ENCODE results near the gene ELOB. TPM values are rescaled to one million over a fixed set of nuclear protein-coding genes. Genes with fewer than 3 reads are reported as not detected.

The ELOB gene
- total RNA-seq, 2 experiments from 2014 or later, result 267 to 291 TPM

GRCh38 chr16:2816751-2817339 is 39.8 kb upstream of the ELOB start, which contains the start of gene PRSS21:
Gene PRSS21, plus strand, starts transcription at chr16:2817237. Its CDS starts 32 bp downstream, at chr16:2817269.
- H3K4me3 Mint-ChIP-seq, result peak within 1 kb of the TSS; percentile 74
- peaks cover 3% of the 10 kb centered on the region for H3K27me3 Mint-ChIP-seq
- peaks cover 1% of the 10 kb centered on the region for H3K36me3 Mint-ChIP-seq
- peak within 1 kb of the TSS; percentile 45 for H3K27ac Mint-ChIP-seq
- no peaks in the 10 kb centered on the region for H3K4me1 Mint-ChIP-seq
- H3K9me3 Mint-ChIP-seq, result no peaks in the 10 kb centered on the region
- DNase-seq, result peak; percentile 47

- Mint-ChIP-seq H3K9me3 (no peaks in the 10 kb centered on the region), H3K36me3 (peaks cover 1% of the 10 kb centered on the region), H3K4me3 (no peak overlapping the region), H3K27me3 (peaks cover 3% of the 10 kb centered on the region), H3K27ac (no peak overlapping the region), H3K4me1 (no peaks in the 10 kb centered on the region)
- DNase-seq, result no peak
Observed at GRCh38 chr16:2815299-2815771, 38.3 kb upstream of the ELOB start.

- Mint-ChIP-seq H3K36me3 (peaks cover 1% of the 10 kb centered on the region), H3K4me3 (no peak overlapping the region), H3K27ac (no peak overlapping the region), H3K27me3 (peaks cover 3% of the 10 kb centered on the region), H3K4me1 (no peaks in the 10 kb centered on the region), H3K9me3 (no peaks in the 10 kb centered on the region)
- DNase-seq, result no peak
Observed at GRCh38 chr16:2814551-2815298, 37.6 kb upstream of the ELOB start.

DNA sequence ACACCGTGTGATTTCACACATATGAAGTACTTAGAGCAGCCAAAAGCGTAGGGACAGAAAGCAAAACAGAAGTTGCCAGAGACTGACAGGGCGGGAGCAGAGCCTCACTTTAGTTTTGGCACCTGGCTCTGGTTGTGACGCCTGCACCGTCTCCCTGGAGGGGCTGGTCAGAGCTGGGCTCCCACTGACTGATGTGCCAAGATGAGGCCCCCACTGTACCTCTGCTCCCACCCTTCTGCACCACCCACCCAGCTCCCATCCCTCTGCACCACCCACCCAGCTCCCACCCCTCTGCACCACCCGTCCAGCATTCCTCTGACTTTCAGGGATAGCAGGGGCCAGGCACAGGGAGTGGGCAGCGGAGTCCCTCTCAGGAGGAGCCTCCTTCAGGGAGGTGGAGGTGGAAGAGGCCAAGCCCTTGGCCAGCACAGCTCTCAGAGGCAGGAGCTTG is 36.7 kb upstream of the ELOB start:
- Mint-ChIP-seq H3K27me3 (peaks cover 5% of the 10 kb centered on the region), H3K4me1 (no peaks in the 10 kb centered on the region), H3K36me3 (peaks cover 1% of the 10 kb centered on the region), H3K27ac (no peak overlapping the region), H3K4me3 (no peak overlapping the region), H3K9me3 (no peaks in the 10 kb centered on the region)
- DNase-seq, result no peak

DNA sequence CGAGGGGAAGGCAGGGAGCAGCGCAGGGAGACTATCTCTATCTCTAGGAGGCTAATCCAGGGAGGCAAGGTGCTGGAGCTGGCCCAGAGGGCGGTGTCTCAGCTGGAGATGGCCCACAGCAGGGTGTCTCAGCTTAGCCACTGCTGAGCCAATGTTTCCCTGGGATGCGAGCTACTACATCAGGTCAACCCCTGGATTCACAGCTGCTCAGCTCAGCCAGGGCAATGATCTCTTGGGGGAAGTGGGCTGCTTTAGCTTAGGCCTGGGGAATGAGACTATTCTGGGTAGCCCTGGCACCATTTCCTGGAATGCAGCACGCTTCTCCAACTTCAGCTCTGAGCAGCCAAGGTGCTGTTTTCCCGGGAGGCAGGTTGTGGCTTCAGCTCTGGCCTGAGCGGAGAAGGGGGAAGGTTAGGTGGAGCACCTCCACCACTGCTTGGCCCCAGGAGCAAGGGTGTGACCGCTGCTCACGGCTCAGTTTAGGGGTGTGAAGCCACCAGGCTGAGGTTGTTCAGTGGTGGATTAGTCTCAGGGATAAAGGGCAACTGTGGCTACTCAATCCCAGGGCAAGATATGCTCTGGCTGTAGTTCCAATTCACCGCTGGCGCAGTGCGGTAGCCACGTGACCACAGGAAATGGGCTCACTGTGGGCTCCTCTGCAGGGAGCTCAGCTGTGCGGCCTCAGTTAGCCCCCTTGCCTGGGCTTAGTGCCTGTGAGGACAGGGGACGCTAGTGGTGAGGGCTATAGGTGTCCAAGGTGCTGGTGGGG is 34.8 kb upstream of the ELOB start:
- Mint-ChIP-seq H3K4me3 (no peak overlapping the region), H3K4me1 (no peaks in the 10 kb centered on the region), H3K36me3 (no peaks in the 10 kb centered on the region), H3K9me3 (no peaks in the 10 kb centered on the region), H3K27me3 (peaks cover 10% of the 10 kb centered on the region), H3K27ac (no peak overlapping the region)
- DNase-seq, result no peak

- Mint-ChIP-seq H3K36me3 (no peaks in the 10 kb centered on the region), H3K27me3 (peaks cover 10% of the 10 kb centered on the region), H3K27ac (no peak overlapping the region), H3K9me3 (no peaks in the 10 kb centered on the region), H3K4me1 (no peaks in the 10 kb centered on the region), H3K4me3 (no peak overlapping the region)
- no peak for DNase-seq
Observed at GRCh38 chr16:2810651-2811050, 33.6 kb upstream of the ELOB start.

GRCh38 chr16:2809149-2809760 is 32.2 kb upstream of the ELOB start:
- Mint-ChIP-seq H3K27ac (no peak overlapping the region), H3K27me3 (peaks cover 10% of the 10 kb centered on the region), H3K4me3 (no peak overlapping the region), H3K36me3 (no peaks in the 10 kb centered on the region), H3K9me3 (peaks cover 2% of the 10 kb centered on the region), H3K4me1 (no peaks in the 10 kb centered on the region)
- DNase-seq, result no peak

DNA sequence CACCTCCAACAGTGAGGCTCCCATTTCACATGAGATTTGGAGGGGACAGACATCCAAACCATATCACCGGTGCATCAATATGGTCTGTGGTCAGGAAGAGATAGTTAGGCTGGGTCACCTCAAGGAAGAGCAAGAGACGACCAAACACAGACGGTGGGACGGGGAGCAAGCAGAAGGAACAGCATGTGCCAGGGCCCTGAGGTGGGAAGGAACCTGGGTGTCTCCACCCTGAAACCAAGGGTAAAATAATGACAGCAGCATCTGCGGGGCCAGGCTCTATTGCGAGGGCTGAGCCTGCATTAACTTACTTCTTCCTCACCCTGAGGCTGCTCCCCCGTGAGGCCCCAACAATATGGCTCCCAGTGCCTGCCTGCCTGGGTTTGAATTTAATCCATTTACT is 31.1 kb upstream of the ELOB start:
- no peak overlapping the region for H3K4me3 Mint-ChIP-seq
- H3K4me1 Mint-ChIP-seq, result no peaks in the 10 kb centered on the region
- H3K27ac Mint-ChIP-seq, result no peak overlapping the region
- peaks cover 10% of the 10 kb centered on the region for H3K27me3 Mint-ChIP-seq
- peaks cover 11% of the 10 kb centered on the region for H3K9me3 Mint-ChIP-seq
- no peaks in the 10 kb centered on the region for H3K36me3 Mint-ChIP-seq
- DNase-seq, result no peak

- Mint-ChIP-seq H3K27me3 (peaks cover 7% of the 10 kb centered on the region), H3K36me3 (no peaks in the 10 kb centered on the region), H3K27ac (no peak overlapping the region), H3K4me3 (no peak overlapping the region), H3K4me1 (no peaks in the 10 kb centered on the region), H3K9me3 (peaks cover 15% of the 10 kb centered on the region)
- DNase-seq, result no peak
Observed at GRCh38 chr16:2806286-2806685, 29.2 kb upstream of the ELOB start.

GRCh38 chr16:2804728-2805127 is 27.6 kb upstream of the ELOB start:
- no peak for DNase-seq

GRCh38 chr16:2803545-2804195 is 26.6 kb upstream of the ELOB start:
- Mint-ChIP-seq H3K27me3 (peaks cover 4% of the 10 kb centered on the region), H3K9me3 (peaks cover 15% of the 10 kb centered on the region), H3K4me1 (no peaks in the 10 kb centered on the region), H3K36me3 (no peaks in the 10 kb centered on the region), H3K27ac (no peak overlapping the region), H3K4me3 (no peak overlapping the region)
- no peak for DNase-seq

More at GRCh38 chr16:2804728-2805127, 27.6 kb upstream of the ELOB start:
- Mint-ChIP-seq H3K9me3 (peaks cover 15% of the 10 kb centered on the region), H3K4me3 (no peak overlapping the region), H3K27me3 (peaks cover 7% of the 10 kb centered on the region), H3K36me3 (no peaks in the 10 kb centered on the region), H3K4me1 (no peaks in the 10 kb centered on the region), H3K27ac (no peak overlapping the region)

DNA sequence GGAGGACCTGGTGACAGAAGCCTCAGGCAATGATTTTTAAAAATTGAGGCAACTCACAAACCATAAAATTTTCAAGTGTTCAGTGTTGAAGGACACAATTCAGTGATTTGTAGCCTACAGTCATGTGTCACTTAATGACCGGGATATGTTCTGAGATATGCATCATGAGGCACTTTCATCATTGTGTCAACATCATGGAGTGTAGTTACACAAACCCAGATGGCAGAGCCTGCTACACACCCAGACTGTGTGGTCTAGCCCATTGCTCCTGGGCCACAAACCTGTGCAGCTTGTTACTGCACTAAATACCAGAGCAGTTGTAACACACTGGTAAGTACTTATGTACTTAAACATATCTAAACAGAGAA is 22.8 kb upstream of the ELOB start:
- peaks cover 7% of the 10 kb centered on the region for H3K27me3 Mint-ChIP-seq
- no peaks in the 10 kb centered on the region for H3K36me3 Mint-ChIP-seq
- no peak overlapping the region for H3K4me3 Mint-ChIP-seq
- no peak overlapping the region for H3K27ac Mint-ChIP-seq
- DNase-seq, result no peak
- no peaks in the 10 kb centered on the region for H3K4me1 Mint-ChIP-seq
- H3K9me3 Mint-ChIP-seq, result peaks cover 15% of the 10 kb centered on the region

DNA sequence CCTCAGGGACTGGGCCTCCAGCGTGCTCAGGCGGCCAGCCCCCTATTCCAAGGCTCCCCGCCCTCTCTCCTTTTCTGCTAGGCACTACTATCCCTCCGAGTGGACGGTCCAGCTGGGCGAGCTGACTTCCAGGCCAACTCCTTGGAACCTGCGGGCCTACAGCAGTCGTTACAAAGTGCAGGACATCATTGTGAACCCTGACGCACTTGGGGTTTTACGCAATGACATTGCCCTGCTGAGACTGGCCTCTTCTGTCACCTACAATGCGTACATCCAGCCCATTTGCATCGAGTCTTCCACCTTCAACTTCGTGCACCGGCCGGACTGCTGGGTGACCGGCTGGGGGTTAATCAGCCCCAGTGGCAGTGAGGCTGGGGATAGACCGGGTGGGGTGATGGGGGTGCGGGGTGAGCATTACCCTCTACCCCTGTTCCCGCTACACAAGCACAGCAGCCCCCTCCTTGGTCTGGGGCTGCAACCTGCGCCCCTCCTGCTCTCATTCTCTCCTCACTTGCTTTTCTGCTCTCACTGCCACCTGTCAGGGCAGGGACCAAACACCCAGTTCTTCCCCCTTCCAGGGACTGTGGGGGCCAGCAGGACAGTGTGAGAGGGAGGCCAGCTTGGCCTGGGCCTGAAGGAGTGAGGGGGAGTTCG is 22.3 kb upstream of the ELOB start:
- no peaks in the 10 kb centered on the region for H3K36me3 Mint-ChIP-seq

GRCh38 chr16:2798723-2799204 is 21.7 kb upstream of the ELOB start:
- Mint-ChIP-seq H3K4me3 (no peak overlapping the region), H3K27me3 (peaks cover 16% of the 10 kb centered on the region), H3K27ac (no peak overlapping the region), H3K9me3 (peaks cover 8% of the 10 kb centered on the region), H3K4me1 (no peaks in the 10 kb centered on the region), H3K36me3 (no peaks in the 10 kb centered on the region)
- no peak for DNase-seq

More for the DNA sequence above, 22.3 kb upstream of the ELOB start:
- H3K27ac Mint-ChIP-seq, result no peak overlapping the region
- no peaks in the 10 kb centered on the region for H3K4me1 Mint-ChIP-seq
- peaks cover 14% of the 10 kb centered on the region for H3K9me3 Mint-ChIP-seq
- no peak for DNase-seq
- peaks cover 11% of the 10 kb centered on the region for H3K27me3 Mint-ChIP-seq
- no peak overlapping the region for H3K4me3 Mint-ChIP-seq

Measured in activated naive CD8-positive, alpha-beta T cell treated with anti-CD3 and anti-CD28 coated beads for 36 hours (primary cell).